Stimulated activated CD8-positive, alpha-beta memory T cell treated with anti-CD3 and anti-CD28 coated beads, Interleukin-7, amount 100 ng/mL, for 24 hours (primary cell): ENCODE measurements around the gene PARD3.

Source experiments
- DNase-seq: peaks from one replicate; pipeline ENCODE4 v3.0.0-alpha.2; 2020; ENCODE audit warnings: low read depth

Gene PARD3

DNA sequence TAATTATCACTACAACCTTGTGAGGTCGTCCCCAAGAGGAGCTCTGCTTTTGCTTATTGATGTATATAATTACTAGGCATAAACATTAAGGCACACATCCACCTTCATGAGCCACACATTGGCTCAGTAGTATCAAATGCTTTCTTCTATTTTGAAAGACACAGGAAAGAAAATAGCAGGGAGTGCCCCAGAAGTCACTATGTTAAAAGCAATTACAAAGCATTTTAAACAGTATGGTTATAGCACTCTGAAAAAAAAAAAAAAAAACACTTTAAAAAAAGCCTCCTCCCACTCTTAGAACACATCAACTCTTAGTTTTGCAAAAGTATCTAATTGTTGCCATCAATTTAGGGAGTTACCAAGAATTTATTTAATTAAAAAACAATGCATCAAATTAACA, 474.2 kb downstream of the PARD3 start:
- DNase-seq = no peak

- DNase-seq = no peak
These were observed 475.1 kb downstream of the PARD3 start for GRCh38 chr10:34339816-34340553.

GRCh38 chr10:34337917-34338316, 477.2 kb downstream of the PARD3 start:
- DNase-seq = no peak

DNA sequence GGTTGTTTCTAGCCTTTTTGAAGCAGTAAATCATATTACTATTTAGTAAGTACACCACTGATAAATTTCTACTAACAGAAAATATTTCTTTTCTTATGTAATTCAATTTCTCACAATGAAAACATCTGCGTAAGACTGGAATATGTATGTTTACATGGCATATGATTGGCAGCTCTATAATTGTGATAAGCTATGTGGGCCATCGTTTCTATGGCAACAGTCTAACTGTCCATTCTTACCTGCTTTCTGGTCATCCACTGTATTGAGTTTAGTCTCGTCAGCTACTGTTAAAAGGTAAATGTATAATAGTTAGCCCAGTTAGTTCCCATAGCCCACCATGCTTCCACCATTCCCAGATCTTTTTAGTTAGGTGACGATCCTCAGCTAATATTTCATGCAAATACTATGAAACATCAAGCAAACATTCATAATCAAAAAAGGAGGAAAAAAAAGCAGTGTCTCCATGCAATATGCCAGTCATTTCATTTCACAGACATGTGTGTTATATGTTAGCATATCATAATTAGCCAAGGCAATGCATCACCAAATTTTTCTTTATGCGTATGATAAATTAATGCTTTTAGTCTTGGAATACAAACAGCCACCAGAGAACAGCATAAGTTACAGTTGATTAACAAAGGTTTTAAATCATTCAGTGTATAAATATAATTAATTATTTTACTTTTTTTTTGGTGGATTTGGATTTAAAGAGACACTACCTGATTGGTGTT, 479.0 kb downstream of the PARD3 start:
- DNase-seq = no peak

DNA sequence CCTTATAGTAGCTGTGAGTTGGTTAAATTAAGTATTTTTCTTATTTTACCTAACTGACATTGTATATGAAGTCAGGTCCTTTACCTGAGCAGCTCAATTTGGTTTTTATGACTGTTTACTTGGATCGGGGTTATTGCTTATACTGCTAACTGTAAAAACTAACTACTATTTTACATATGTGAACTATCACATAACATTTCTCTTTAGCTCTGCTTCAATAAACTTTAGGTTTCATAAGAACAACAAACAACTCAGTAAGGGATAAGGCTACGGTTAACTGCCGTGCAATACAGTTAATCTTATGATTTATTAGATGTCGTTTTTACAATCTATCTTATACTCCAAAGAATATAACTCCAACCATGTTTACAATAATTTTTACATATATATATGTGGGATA, 480.2 kb downstream of the PARD3 start:
- no peak for DNase-seq

- no peak for DNase-seq
These were observed 481.6 kb downstream of the PARD3 start for GRCh38 chr10:34333513-34333912.

DNA sequence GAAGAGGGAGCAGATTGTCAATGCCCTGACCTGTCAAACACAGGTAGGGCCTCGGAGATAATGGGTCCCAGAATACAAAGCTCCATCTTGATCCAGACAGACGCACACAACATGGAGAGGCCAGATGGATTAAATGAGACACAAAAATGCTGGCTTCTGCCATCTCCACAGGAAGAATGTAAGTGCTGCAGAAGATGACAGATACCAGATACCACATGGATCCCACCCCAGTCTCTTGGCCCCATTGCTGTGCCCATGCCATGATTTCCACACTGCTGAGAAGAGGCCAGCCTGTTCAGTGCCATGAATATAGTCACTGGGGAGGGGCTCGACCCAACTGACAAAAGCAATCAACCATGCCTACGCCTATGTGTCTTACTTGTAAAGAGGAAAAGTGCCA, 487.9 kb downstream of the PARD3 start:
- no peak for DNase-seq

GRCh38 chr10:34323192-34323591, 491.9 kb downstream of the PARD3 start:
- DNase-seq = no peak

DNA sequence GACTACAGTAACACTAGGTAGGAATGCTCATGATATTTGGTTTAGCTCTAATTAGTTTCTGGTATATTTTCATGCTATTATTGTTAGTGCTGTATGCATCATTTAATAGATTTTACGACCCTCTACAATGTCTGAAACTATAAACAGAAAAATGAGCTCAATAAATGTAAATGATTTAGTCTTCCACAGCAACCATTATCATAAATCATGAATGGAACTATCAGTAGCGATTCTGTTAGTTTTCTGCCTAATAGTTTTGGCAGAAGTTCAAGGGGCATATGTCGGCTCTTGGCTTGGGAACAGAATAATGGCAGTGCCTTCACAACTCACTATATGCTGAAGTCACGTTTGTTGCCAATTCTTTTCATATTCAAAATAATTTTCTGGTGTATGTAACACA, 494.8 kb downstream of the PARD3 start:
- no peak for DNase-seq

GRCh38 chr10:34319197-34319846, 495.8 kb downstream of the PARD3 start:
- DNase-seq = no peak

DNA sequence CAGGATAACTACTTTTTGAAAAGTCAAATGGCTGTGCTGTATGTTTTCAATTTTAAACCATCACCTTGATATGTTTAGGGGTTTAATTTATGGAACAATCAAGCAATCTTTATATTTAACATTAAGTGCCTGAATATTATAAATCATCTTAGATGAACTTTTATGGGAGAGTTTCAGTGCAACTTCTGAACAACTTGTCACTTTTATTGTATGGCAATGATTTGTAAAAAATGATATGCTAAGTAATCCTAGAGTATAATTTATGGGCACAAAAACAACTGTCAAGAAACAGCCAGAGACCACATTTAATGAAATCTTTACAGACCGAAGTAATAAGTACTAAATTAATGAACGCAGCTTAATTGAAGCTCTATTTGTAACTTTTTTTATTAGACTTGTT, 498.9 kb downstream of the PARD3 start:
- DNase-seq = no peak

GRCh38 chr10:34314457-34314856, 500.6 kb downstream of the PARD3 start:
- DNase-seq = no peak

DNA sequence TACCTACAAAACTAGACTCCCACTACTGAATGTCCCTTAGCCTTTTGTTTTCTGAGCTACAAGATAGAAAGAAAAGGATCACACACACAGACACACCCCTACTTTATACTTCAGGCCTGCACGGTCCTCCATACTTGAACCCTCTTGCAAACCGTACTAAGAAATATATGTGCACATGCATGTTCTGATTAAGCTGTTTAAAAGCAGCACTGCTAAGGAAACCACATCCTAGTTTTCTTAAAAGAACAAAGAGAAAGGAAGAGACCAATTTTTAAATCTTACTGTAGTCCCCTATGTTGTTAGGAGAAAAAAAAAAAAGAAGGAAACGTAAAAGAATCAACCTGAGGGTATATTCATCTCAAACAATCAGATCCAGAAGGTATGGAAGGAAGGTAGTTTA, 501.2 kb downstream of the PARD3 start:
- DNase-seq = no peak

GRCh38 chr10:34313353-34313752, 501.7 kb downstream of the PARD3 start:
- DNase-seq = no peak

DNA sequence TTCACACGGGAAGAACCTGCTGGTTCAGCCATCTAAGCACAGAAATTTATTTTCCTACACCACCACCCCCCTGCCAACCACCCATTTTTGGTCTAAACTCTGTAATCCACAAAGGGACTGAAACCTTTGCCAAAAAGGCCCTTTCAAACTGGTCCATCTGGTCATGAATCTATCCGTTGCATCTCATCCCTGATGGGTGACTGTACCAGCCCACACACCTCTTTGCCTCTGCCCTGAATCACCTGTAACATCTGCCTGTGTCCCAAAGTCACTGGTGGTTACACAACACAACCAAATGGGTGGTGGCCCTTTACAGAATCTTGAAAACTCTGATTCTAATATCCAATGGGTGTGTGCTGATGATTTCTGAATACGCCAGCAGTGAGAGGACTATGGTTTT, 503.4 kb downstream of the PARD3 start:
- no peak for DNase-seq

DNA sequence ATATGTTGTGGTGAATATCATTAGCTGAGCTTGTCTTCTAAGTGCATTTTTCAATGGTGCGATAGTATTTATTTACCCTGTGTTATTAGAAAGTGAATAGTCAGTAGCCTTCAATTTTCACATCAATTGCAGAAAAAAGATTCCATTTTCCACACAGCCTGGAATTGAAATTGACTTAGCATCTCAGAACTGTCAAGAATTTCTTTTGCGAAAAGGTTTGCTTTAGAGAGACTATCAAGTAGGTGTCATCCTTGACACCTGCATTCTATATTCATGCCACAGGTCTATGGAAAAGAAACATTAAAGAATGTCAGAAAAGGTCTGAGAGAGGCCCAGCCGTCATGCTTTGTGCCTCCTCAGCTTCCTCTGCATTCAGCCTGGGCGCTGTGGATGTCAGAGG, 504.9 kb downstream of the PARD3 start:
- no peak for DNase-seq

- no peak for DNase-seq
These were observed 509.9 kb downstream of the PARD3 start for GRCh38 chr10:34305189-34305588.

DNA sequence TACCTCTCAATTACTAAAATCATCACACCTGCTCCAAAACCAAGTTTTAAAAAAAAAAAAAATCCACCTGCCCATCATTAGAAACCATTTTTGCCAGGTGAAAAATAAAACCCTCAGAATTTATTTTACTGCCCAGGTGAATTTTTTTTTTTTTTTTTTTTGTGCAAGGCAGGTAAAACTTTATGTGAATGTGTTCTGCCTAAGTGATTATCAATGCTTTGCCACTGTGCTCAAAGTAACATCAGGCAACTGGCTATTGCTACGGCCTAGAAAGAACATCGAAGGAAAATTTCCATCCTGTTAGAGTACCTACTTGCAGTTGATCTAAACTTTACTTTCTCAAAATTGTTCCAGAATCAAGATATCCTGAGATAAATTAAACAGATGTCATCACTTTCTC, 512.1 kb downstream of the PARD3 start:
- no peak for DNase-seq

GRCh38 chr10:34299105-34299611, 515.9 kb downstream of the PARD3 start:
- DNase-seq = no peak

- no peak for DNase-seq
These were observed 516.7 kb downstream of the PARD3 start for GRCh38 chr10:34298346-34298818.

DNA sequence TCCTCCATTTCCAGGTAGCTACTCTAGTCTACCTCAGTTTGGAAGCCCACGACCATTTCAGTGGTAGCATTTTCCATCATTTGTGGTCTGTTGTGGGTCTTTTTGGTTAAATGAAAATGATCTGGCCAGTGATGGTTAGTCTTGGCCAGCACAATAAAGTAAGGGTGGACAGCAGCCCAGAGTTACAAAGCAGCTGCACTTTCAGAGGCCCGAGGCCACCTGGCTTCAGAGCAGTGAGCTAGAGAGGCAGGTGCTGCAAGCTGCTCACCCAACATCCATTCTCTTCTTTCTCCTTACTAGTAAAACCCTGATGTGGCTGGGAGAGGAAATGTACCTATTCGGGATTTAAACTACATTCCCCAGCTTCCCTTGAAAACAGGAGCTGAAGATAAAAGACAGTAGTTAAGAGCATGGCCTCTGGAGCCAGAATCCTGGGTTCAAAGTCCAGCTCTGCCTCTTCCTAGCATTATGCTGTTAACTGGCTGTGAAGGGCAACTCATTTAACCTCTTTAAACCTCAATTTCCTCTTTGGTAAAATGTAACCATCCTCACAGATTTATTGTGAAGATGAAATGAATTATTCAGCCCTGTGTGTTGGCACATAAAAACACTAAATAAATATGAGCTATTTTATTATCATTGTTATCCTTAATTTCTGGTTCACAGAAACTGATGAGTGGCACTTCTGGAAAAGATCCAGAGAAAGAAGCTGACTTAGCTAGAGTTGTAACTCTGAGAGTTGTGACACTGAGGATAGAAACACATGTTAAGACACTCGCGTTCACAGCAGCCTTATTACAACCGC, 517.4 kb downstream of the PARD3 start:
- DNase-seq = no peak

- DNase-seq = no peak
These were observed 520.0 kb downstream of the PARD3 start for GRCh38 chr10:34295142-34295548.
